Measurements from ENCODE around the gene NALCN.
A peak's percentile ranks its signal among the peaks of the same experiment; 100 is the strongest.

The NALCN gene

GRCh38 chr13:101115762-101116171 lies 300.5 kb downstream of the NALCN start:
- Histone ChIP-seq H3K4me3 (ENCODE audit: low read length) (no peak overlapping the region), H3K79me2 (ENCODE audit: control insufficient read depth, insufficient read depth, low read length) (no peaks in the 10 kb centered on the region), H3K4me2 (ENCODE audit: low read length) (no peak overlapping the region), H3K27me3 (ENCODE audit: insufficient read depth, low read length, poor library complexity) (no peaks in the 10 kb centered on the region), H3K79me1 (ENCODE audit: low read length) (no peaks in the 10 kb centered on the region), H3K23ac (ENCODE audit: low read length) (no peak overlapping the region), H4K8ac (ENCODE audit: low read depth, low read length) (no peak overlapping the region), H3K9ac (ENCODE audit: low read length) (no peak overlapping the region), H3K4me1 (ENCODE audit: control insufficient read depth, low read depth, low read length) (no peaks in the 10 kb centered on the region), H2BK120ac (ENCODE audit: low read depth, low read length) (no peak overlapping the region), H3K27ac (ENCODE audit: low read depth, low read length) (no peak overlapping the region), H3K18ac (ENCODE audit: low read length) (no peak overlapping the region), H2AK5ac (ENCODE audit: low read length) (no peak overlapping the region), H3K36me3 (ENCODE audit: control insufficient read depth, insufficient read depth, low read length) (no peaks in the 10 kb centered on the region), H3K56ac (ENCODE audit: low read length) (no peak overlapping the region), H2BK5ac (ENCODE audit: low read length) (no peak overlapping the region), H2BK15ac (replicated peaks; ENCODE audit: low read depth) (no peak overlapping the region), H3K4ac (ENCODE audit: low read depth, low read length) (no peak overlapping the region), H4K5ac (ENCODE audit: low read length) (no peak overlapping the region)
- peak; percentile 80 for DNase-seq

GRCh38 chr13:101111894-101112293 lies 304.4 kb downstream of the NALCN start:
- no peaks in the 10 kb centered on the region for H3K4me1 ChIP-seq (ENCODE audit: control insufficient read depth, low read depth, low read length)
- no peaks in the 10 kb centered on the region for H3K27me3 ChIP-seq (ENCODE audit: insufficient read depth, low read length, poor library complexity)
- H3K4ac ChIP-seq (ENCODE audit: low read depth, low read length) = no peak overlapping the region
- no peak overlapping the region for H4K8ac ChIP-seq (ENCODE audit: low read depth, low read length)
- H2BK120ac ChIP-seq (ENCODE audit: low read depth, low read length) = no peak overlapping the region
- no CpG with 5 or more reads among the region's 2 CpGs for WGBS (ENCODE audit: extremely low coverage, insufficient coverage, low lambda C conversion rate)
- no peak overlapping the region for H3K9ac ChIP-seq (ENCODE audit: low read length)
- no peak overlapping the region for H3K4me2 ChIP-seq (ENCODE audit: low read length)
- H3K79me2 ChIP-seq (ENCODE audit: control insufficient read depth, insufficient read depth, low read length) = no peaks in the 10 kb centered on the region
- H3K18ac ChIP-seq (ENCODE audit: low read length) = no peak overlapping the region
- no peak overlapping the region for H2BK15ac ChIP-seq (replicated peaks; ENCODE audit: low read depth)
- H3K4me3 ChIP-seq (ENCODE audit: low read length) = no peak overlapping the region
- no peak overlapping the region for H2AK5ac ChIP-seq (ENCODE audit: low read length)
- DNase-seq = no peak
- no peaks in the 10 kb centered on the region for H3K36me3 ChIP-seq (ENCODE audit: control insufficient read depth, insufficient read depth, low read length)
- H3K56ac ChIP-seq (ENCODE audit: low read length) = no peak overlapping the region
- H3K23ac ChIP-seq (ENCODE audit: low read length) = no peak overlapping the region
- H3K79me1 ChIP-seq (ENCODE audit: low read length) = no peaks in the 10 kb centered on the region
- no peak overlapping the region for H2BK5ac ChIP-seq (ENCODE audit: low read length)
- no peak overlapping the region for H3K27ac ChIP-seq (ENCODE audit: low read depth, low read length)
- H4K5ac ChIP-seq (ENCODE audit: low read length) = no peak overlapping the region

- Histone ChIP-seq H3K36me3 (ENCODE audit: control insufficient read depth, insufficient read depth, low read length) (no peaks in the 10 kb centered on the region), H3K4me1 (ENCODE audit: control insufficient read depth, low read depth, low read length) (no peaks in the 10 kb centered on the region), H3K4me3 (ENCODE audit: low read length) (no peak overlapping the region), H3K27me3 (ENCODE audit: insufficient read depth, low read length, poor library complexity) (no peaks in the 10 kb centered on the region), H4K5ac (ENCODE audit: low read length) (no peak overlapping the region), H2BK120ac (ENCODE audit: low read depth, low read length) (no peak overlapping the region), H3K4me2 (ENCODE audit: low read length) (no peak overlapping the region), H3K23ac (ENCODE audit: low read length) (no peak overlapping the region), H3K9ac (ENCODE audit: low read length) (no peak overlapping the region), H4K8ac (ENCODE audit: low read depth, low read length) (no peak overlapping the region), H3K79me2 (ENCODE audit: control insufficient read depth, insufficient read depth, low read length) (no peaks in the 10 kb centered on the region), H3K27ac (ENCODE audit: low read depth, low read length) (no peak overlapping the region), H3K79me1 (ENCODE audit: low read length) (no peaks in the 10 kb centered on the region), H3K18ac (ENCODE audit: low read length) (no peak overlapping the region), H2BK15ac (replicated peaks; ENCODE audit: low read depth) (no peak overlapping the region), H2BK5ac (ENCODE audit: low read length) (no peak overlapping the region), H3K4ac (ENCODE audit: low read depth, low read length) (no peak overlapping the region), H3K56ac (ENCODE audit: low read length) (no peak overlapping the region), H2AK5ac (ENCODE audit: low read length) (no peak overlapping the region)
- no peak for DNase-seq
- no CpG with 5 or more reads among the region's 7 CpGs for WGBS (ENCODE audit: extremely low coverage, insufficient coverage, low lambda C conversion rate)
Observed at GRCh38 chr13:101109005-101109404, 307.3 kb downstream of the NALCN start.

- Histone ChIP-seq H3K4ac (ENCODE audit: low read depth, low read length) (no peak overlapping the region), H4K8ac (ENCODE audit: low read depth, low read length) (no peak overlapping the region)
- no CpG with 5 or more reads among the region's 4 CpGs for WGBS (ENCODE audit: extremely low coverage, insufficient coverage, low lambda C conversion rate)
Observed at GRCh38 chr13:101098873-101099272, 317.4 kb downstream of the NALCN start.

GRCh38 chr13:101092985-101093384 lies 323.3 kb downstream of the NALCN start:
- Histone ChIP-seq H2BK120ac (ENCODE audit: low read depth, low read length) (no peak overlapping the region), H4K5ac (ENCODE audit: low read length) (no peak overlapping the region), H3K9ac (ENCODE audit: low read length) (no peak overlapping the region), H4K8ac (ENCODE audit: low read depth, low read length) (no peak overlapping the region), H3K4me1 (ENCODE audit: control insufficient read depth, low read depth, low read length) (no peaks in the 10 kb centered on the region), H3K56ac (ENCODE audit: low read length) (no peak overlapping the region), H3K4me3 (ENCODE audit: low read length) (no peak overlapping the region), H3K27ac (ENCODE audit: low read depth, low read length) (no peak overlapping the region), H3K36me3 (ENCODE audit: control insufficient read depth, insufficient read depth, low read length) (no peaks in the 10 kb centered on the region), H2AK5ac (ENCODE audit: low read length) (no peak overlapping the region), H3K4ac (ENCODE audit: low read depth, low read length) (no peak overlapping the region), H3K79me2 (ENCODE audit: control insufficient read depth, insufficient read depth, low read length) (no peaks in the 10 kb centered on the region), H2BK15ac (replicated peaks; ENCODE audit: low read depth) (no peak overlapping the region), H3K79me1 (ENCODE audit: low read length) (no peaks in the 10 kb centered on the region), H3K18ac (ENCODE audit: low read length) (no peak overlapping the region), H2BK5ac (ENCODE audit: low read length) (no peak overlapping the region), H3K4me2 (ENCODE audit: low read length) (no peak overlapping the region), H3K27me3 (ENCODE audit: insufficient read depth, low read length, poor library complexity) (no peaks in the 10 kb centered on the region), H3K23ac (ENCODE audit: low read length) (no peak overlapping the region)
- no peak for DNase-seq

More at GRCh38 chr13:101098873-101099272, 317.4 kb downstream of the NALCN start:
- no peak overlapping the region for H3K9ac ChIP-seq (ENCODE audit: low read length)
- no peak overlapping the region for H3K18ac ChIP-seq (ENCODE audit: low read length)
- H2AK5ac ChIP-seq (ENCODE audit: low read length) = no peak overlapping the region
- no peak overlapping the region for H2BK5ac ChIP-seq (ENCODE audit: low read length)
- no peak overlapping the region for H3K4me3 ChIP-seq (ENCODE audit: low read length)
- H3K79me2 ChIP-seq (ENCODE audit: control insufficient read depth, insufficient read depth, low read length) = no peaks in the 10 kb centered on the region
- no peaks in the 10 kb centered on the region for H3K79me1 ChIP-seq (ENCODE audit: low read length)
- no peaks in the 10 kb centered on the region for H3K36me3 ChIP-seq (ENCODE audit: control insufficient read depth, insufficient read depth, low read length)
- H3K4me2 ChIP-seq (ENCODE audit: low read length) = no peak overlapping the region
- no peak overlapping the region for H3K56ac ChIP-seq (ENCODE audit: low read length)
- DNase-seq = no peak
- no peaks in the 10 kb centered on the region for H3K4me1 ChIP-seq (ENCODE audit: control insufficient read depth, low read depth, low read length)
- no peak overlapping the region for H2BK120ac ChIP-seq (ENCODE audit: low read depth, low read length)
- no peak overlapping the region for H3K23ac ChIP-seq (ENCODE audit: low read length)
- H3K27ac ChIP-seq (ENCODE audit: low read depth, low read length) = no peak overlapping the region
- no peaks in the 10 kb centered on the region for H3K27me3 ChIP-seq (ENCODE audit: insufficient read depth, low read length, poor library complexity)
- no peak overlapping the region for H2BK15ac ChIP-seq (replicated peaks; ENCODE audit: low read depth)
- no peak overlapping the region for H4K5ac ChIP-seq (ENCODE audit: low read length)

GRCh38 chr13:101090287-101090686 lies 326.0 kb downstream of the NALCN start:
- no peak overlapping the region for H3K18ac ChIP-seq (ENCODE audit: low read length)
- H3K4me1 ChIP-seq (ENCODE audit: control insufficient read depth, low read depth, low read length) = no peaks in the 10 kb centered on the region
- 100% methylated on average over 1 of the region's 4 CpGs for WGBS (ENCODE audit: extremely low coverage, insufficient coverage, low lambda C conversion rate)
- no peak overlapping the region for H3K56ac ChIP-seq (ENCODE audit: low read length)
- no peak overlapping the region for H4K8ac ChIP-seq (ENCODE audit: low read depth, low read length)
- no peak overlapping the region for H3K27ac ChIP-seq (ENCODE audit: low read depth, low read length)
- H3K4ac ChIP-seq (ENCODE audit: low read depth, low read length) = no peak overlapping the region
- H2BK15ac ChIP-seq (replicated peaks; ENCODE audit: low read depth) = no peak overlapping the region
- no peak overlapping the region for H3K9ac ChIP-seq (ENCODE audit: low read length)
- H3K27me3 ChIP-seq (ENCODE audit: insufficient read depth, low read length, poor library complexity) = no peaks in the 10 kb centered on the region
- no peaks in the 10 kb centered on the region for H3K36me3 ChIP-seq (ENCODE audit: control insufficient read depth, insufficient read depth, low read length)
- H3K23ac ChIP-seq (ENCODE audit: low read length) = no peak overlapping the region
- no peak for DNase-seq
- H3K79me2 ChIP-seq (ENCODE audit: control insufficient read depth, insufficient read depth, low read length) = no peaks in the 10 kb centered on the region
- H3K4me3 ChIP-seq (ENCODE audit: low read length) = no peak overlapping the region
- H3K4me2 ChIP-seq (ENCODE audit: low read length) = no peak overlapping the region
- no peaks in the 10 kb centered on the region for H3K79me1 ChIP-seq (ENCODE audit: low read length)
- H2BK5ac ChIP-seq (ENCODE audit: low read length) = no peak overlapping the region
- no peak overlapping the region for H2BK120ac ChIP-seq (ENCODE audit: low read depth, low read length)
- H2AK5ac ChIP-seq (ENCODE audit: low read length) = no peak overlapping the region
- no peak overlapping the region for H4K5ac ChIP-seq (ENCODE audit: low read length)
